Dermis microvascular lymphatic vessel endothelial cell (primary cell): Measurements from ENCODE around the gene PACSIN2. TPM values are rescaled to one million over a fixed set of nuclear protein-coding genes. Genes with fewer than 3 reads are reported as not detected.
A peak's percentile ranks its signal among the peaks of the same experiment; 100 is the strongest.

ENCODE experiments used
- DNase-seq, 2 donors: peaks; one replicate each; pipeline versions ENCODE4 v3.0.0 to v3.0.0-alpha.2; 2010; ENCODE audit warnings: low read depth in 2 of 2
- total RNA-seq: library from RNA; depleted of rRNA; stranded (reverse); fragments of >200 nt; gene quantifications from 2 replicates; pipeline ENCODE4 v1.2.1, GENCODE V29; 2014

The PACSIN2 gene
- total RNA-seq, 1 donor from 2014 or later = 68.0 TPM

- peak in 1 of 2 donors; percentile 53 for DNase-seq
Measured at GRCh38 chr22:42865536-42865935, 149.4 kb downstream of the PACSIN2 start.

DNA sequence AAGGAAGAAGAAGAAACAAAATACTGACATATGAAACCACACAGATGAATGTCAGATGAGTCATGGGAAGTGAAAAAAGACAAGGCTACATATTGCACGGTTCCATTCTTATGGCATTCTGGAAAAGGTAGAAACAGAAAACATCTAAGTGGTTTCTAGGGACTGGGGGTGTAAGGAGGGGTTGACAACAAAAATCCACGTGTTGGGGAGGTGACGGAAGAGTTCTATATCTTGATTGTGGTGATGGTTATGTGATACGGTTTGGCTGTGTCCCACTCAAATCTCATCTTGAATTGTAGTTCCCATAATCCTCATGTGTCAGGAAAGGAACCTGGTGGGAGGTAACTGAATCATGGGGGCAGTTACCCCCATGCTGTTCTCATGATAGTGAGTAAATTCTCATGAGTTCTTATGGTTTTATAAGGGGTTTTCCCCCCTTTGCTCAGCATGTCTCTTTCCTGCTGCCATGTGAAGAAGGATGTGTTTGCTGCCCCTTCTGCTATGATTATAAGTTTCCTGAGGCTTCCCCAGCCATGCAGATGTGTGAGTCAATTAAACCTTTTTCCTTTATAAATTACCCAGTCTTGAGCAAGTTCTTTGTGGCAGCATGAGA is 151.5 kb downstream of the PACSIN2 start:
- peak in 1 of 2 donors; percentile 35 for DNase-seq

DNA sequence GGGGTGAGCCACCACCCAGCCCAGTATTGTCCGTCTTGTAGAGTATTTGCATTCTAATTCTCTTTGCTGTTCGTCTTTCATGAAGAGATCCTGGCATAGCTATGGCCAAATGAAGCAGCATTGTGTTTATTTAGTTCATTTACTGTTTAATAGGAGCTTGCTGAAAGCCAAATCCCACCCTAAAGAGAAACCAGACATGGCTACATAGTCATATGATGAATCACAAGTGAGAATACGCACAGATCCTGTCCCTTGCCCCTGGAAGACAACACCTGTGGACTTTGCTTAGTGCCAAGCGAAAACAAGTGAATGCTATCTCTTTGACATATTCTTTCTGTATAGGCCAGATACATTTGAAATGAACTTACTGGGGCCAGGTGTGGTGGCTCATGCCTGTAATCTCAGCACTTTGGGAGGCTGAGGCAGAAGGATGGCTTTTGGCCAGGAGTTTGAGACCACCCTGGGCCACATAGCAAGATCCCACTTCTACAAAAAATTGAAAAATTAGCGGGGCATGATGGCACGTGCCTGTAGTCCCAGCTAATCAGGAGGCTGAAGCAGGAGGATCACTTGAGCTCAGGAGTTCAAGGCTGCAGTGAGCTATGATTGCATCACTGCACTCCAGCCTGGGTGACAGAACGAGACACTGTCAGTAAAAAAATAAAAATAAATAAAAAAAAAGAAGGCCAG is 152.8 kb downstream of the PACSIN2 start:
- DNase-seq = peak; percentile 27 to 33

- no peak for DNase-seq
Measured at GRCh38 chr22:42860968-42861367, 154.0 kb downstream of the PACSIN2 start.

DNA sequence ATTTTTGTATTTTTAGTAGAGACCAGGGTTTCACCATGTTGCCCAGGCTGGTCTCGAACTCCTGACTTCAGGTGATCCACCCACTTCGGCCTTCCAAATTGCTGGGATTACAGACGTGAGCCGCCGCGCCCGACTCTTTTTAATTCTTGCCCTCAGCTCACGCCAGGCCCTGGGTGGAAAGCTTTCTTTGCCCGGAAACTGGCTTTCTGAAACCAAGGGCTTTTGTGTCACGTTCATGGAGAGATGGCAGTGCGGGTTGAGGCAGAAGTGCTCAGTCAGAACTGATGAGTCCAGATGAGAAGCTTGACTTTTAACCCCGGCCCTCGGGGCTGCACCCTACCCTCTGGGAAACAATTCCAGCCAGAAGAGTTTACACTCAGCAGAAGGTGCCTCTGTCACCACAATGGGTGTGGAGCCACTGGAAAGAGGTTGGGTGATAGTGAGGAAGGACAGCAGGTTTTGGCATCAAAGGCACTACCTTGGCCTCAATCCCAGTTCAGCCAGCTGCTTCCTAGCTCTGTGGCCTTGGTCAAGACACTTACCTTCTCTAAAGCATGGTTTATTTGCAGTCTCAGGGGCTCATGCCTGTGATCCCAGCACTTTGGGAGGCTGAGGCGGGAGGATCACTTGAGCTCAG is 157.0 kb downstream of the PACSIN2 start:
- DNase-seq = peak; percentile 36 to 43

DNA sequence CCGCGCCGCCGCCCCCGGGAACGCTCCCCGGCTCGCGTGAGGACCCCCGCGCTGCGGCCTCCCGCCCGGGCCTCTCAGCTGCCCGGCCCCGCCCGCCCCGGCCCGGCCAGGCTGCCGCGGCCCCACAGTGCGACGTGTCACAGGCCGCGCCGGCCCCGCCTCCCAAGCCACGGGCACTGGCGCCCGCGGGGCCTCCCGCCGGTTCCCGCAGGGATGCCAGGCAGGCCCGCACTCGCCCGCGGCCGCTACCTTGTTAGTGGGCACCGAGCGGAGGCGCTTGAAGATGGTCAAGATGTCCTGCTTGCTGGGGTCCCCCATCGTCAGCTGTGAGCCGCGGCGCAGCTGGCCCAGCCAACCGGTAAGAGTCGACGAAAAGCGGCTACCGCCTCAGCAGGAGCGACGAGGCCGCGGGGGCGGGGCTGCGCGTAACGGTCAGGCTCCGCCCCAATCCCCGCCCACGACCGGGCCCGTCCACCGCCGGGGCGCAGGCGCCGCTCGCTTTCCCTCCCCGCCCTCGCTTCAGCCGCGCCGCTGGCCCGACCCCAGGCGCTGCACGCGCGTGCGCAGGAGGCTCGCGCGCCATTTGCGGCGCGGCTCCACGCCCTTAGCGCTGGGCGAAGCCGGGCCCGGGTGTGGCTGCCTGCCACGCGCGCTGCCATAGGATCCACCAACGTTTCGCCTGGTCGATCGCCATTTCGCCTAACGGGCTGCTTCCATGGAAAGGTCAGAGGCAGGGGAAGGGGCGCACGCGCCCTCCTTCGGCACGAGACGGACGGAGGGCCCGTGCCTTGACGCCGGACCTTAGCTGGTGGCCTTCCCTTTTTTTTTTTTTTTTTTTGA is 157.9 kb downstream of the PACSIN2 start, which contains the start of gene ARFGAP3:
ARFGAP3 (minus strand) TSS at position 409 of the 840 bp plus-strand sequence; CDS start at position 318, 91 bp downstream.
- peak; percentile 83 to 95 for DNase-seq

GRCh38 chr22:42856179-42856864 is 158.6 kb downstream of the PACSIN2 start:
- peak; percentile 74 to 75 for DNase-seq

- no peak for DNase-seq
Measured at GRCh38 chr22:42855721-42856120, 159.2 kb downstream of the PACSIN2 start.

- DNase-seq = no peak
Measured at GRCh38 chr22:42855211-42855610, 159.7 kb downstream of the PACSIN2 start.

- no peak for DNase-seq
Measured at GRCh38 chr22:42848941-42849550, 165.9 kb downstream of the PACSIN2 start.

- DNase-seq = no peak
Measured at GRCh38 chr22:42847110-42847509, 167.8 kb downstream of the PACSIN2 start.

- DNase-seq = peak in 1 of 2 donors; percentile 30
Measured at GRCh38 chr22:42844756-42845155, 170.2 kb downstream of the PACSIN2 start.

DNA sequence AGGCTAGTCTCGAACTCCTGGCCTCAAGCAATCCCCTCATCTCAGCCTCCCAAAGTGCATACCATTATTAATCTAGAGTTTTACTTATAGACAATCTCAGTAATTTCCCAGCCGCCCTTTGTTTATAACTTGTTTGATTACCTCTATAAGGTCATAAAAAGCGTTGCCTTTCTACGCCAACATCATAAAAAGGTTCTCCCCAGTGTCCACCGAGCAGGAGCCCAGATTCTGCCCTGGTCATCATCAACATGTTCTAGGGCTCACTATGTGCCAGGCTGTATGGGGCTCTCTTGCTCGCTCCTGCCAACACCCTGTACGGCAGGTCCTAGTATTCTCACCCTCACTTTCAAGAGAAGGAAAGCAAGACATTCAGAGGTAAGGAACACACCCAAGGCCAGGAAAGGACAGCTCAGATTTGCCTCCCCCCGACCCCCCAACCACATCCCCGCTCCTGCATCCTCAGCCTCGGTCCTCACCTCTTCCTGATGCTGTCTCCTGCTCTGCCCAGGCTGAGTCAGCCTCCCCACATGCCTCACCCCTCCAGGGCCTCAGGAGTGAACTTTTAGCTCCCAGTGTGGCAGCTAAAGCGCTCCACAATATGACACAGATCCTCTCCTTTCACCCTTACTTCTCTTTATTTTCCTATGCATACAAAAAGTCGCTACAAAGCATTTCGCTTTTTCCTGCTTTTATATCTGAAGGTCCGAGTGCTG is 172.1 kb downstream of the PACSIN2 start:
- DNase-seq = no peak

- no peak for DNase-seq
Measured at GRCh38 chr22:42841444-42841843, 173.5 kb downstream of the PACSIN2 start.

DNA sequence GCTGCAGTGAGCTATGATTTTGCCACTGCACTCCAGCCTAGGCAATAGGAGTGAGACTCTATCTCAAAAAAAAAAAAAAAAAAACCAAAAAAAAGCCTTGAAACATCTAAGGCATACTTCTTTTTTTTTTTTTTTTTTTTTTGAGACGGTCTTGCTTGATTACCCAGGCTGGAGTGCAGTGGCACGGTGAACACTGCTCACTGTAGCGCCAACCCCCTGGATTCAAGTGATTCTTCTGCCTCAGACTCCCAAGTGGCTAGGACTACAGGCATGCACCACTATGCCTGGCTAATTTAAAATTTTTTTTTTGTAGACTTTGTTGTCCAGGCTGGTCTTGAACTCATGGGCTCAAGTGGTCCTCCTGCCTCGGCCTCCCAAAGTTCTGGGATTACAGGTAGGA is 177.4 kb downstream of the PACSIN2 start:
- no peak for DNase-seq

DNA sequence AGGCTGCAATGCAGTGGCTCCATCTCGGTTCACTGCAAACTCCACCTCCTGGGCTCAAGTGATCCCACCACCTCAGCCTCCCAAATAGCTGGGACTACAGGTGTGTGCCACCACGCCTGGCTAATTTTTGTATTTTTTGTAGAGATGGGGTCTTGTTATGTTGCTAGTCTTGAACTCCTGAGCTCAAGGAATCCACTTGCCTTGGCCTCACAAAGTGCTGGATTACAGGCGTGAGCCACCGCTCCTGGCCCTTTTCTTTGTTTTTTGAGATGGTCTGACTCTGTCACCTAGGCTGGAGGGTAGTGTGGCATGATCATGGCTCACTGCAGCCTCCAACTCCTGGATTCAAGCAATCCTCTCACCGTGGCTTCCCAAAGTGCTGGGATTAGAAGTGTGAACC is 178.9 kb downstream of the PACSIN2 start:
- no peak for DNase-seq

DNA sequence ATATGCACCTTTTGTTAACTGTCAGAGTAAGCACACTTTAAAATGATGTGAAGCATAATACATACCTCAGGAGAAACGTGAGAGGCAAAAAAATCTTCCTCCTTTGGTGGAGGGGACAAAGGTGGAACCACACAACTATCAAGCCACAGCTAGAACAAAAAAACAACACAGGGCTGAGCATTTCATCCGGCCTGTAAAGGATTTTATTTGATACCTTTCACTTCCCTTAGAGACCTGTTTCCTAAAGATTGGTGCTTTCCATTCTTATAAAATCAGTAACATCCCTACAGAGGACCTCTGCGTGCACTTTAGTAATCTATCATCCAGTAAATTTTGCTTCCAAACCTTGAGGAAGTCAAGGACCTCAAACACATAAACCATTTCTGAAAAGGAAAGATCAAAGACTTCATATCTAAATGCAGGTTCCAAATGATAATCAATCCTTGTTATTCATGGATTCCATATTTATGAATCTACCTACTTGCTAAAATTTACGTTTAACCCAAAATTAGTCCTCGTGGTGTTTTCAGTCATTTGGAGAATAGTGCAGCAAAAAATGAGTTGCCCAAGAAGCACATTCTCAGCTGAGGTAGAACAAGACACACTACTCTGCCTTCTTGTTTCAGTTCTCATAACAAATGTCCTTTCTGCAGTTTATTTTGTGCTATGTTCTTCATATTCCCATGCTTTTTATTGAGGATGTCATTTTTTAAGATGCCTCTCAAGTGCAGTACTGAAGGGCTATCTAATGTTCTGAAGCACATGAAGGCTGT is 180.6 kb downstream of the PACSIN2 start:
- DNase-seq = no peak

DNA sequence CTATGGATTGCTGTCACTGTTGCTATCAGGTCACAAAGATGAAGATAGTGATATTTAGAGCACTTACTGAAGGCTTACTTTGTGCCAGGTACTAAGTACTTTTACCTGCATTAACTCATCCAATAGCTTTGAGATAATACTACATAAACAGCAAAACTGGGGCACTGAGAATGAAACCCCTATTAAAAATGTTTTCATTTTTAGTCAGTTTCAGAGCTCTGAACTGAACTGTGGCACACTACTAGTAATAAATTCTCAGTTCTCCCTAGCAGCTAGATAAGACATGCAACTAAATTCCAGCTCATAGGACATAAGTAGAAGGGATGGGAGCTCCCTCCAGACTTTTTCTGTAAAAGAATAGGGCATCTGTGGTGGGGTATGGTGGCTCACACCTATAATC is 181.8 kb downstream of the PACSIN2 start:
- DNase-seq = no peak

DNA sequence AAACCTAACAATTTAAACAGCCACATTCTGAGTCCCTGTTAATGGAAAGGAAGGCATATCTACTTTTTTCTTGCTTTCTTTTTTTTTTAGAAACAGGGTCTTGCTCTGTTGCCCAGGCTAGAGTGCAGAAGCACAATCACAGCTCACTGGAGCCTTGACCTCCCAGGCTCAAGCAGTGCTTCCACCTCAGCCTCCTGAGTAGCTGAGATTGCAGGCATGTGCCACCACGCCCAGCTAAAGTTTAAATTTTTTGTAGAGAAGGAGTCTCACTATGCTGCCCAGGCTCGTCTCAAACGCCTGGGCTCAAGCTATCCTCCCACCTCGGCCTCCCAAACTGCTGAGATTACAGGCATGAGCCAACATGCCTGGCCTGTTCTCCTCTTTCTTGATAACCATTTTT is 183.2 kb downstream of the PACSIN2 start:
- DNase-seq = no peak
